GM18861 (cell line): ENCODE measurements around the gene TERB2.
"Not testable (repeated sequence)": the region's sequence is repeated elsewhere in the genome, so short reads cannot be mapped to it uniquely, and the experiment has no call there.

Source experiments
- ATAC-seq: cut with Tn5 transposase; IDR thresholded peaks from one replicate; pipeline ENCODE4 v1.9.1; 2021; ENCODE audit not compliant: unreplicated experiment

Gene TERB2

GRCh38 chr15:44956388-44956787 is at the start of gene TERB2:
Gene TERB2, plus strand, starts transcription at chr15:44956687. Its CDS starts 32 bp downstream, at chr15:44956719.
- ATAC-seq: no peak

- ATAC-seq: no peak
Observed at GRCh38 chr15:44909423-44909822, 47.1 kb upstream of the TERB2 start.

- ATAC-seq: no peak
Observed at GRCh38 chr15:44910981-44911625, 45.4 kb upstream of the TERB2 start.

GRCh38 chr15:44912186-44912585 is 44.3 kb upstream of the TERB2 start:
- ATAC-seq: not testable (repeated sequence)

GRCh38 chr15:44912974-44913448 is 43.5 kb upstream of the TERB2 start:
- not testable (repeated sequence) for ATAC-seq

GRCh38 chr15:44918136-44918535 is 38.4 kb upstream of the TERB2 start:
- ATAC-seq: no peak

- not testable (repeated sequence) for ATAC-seq
Observed at GRCh38 chr15:44928658-44929057, 27.8 kb upstream of the TERB2 start.

GRCh38 chr15:44930283-44930682 is 26.2 kb upstream of the TERB2 start:
- ATAC-seq: not testable (repeated sequence)

GRCh38 chr15:44958302-44958701 is 1.8 kb downstream of the TERB2 start:
- ATAC-seq: not testable (repeated sequence)

GRCh38 chr15:44968475-44968874 is 12.0 kb downstream of the TERB2 start:
- no peak for ATAC-seq

GRCh38 chr15:44971036-44971435 is 14.5 kb downstream of the TERB2 start:
- ATAC-seq: no peak

GRCh38 chr15:44976183-44976582 is 19.7 kb downstream of the TERB2 start:
- ATAC-seq: not testable (repeated sequence)

- ATAC-seq: not testable (repeated sequence)
Observed at GRCh38 chr15:44977781-44978180, 21.3 kb downstream of the TERB2 start.

GRCh38 chr15:44979617-44980339 is 23.3 kb downstream of the TERB2 start:
- ATAC-seq: not testable (repeated sequence)

GRCh38 chr15:44984144-44984543 is 27.7 kb downstream of the TERB2 start:
- not testable (repeated sequence) for ATAC-seq

GRCh38 chr15:44986346-44987055 is 30.0 kb downstream of the TERB2 start:
- ATAC-seq: not testable (repeated sequence)

- not testable (repeated sequence) for ATAC-seq
Observed at GRCh38 chr15:44987711-44988110, 31.2 kb downstream of the TERB2 start.

GRCh38 chr15:44988184-44988869 is 31.8 kb downstream of the TERB2 start:
- not testable (repeated sequence) for ATAC-seq

GRCh38 chr15:44988870-44989219 is 32.4 kb downstream of the TERB2 start:
- not testable (repeated sequence) for ATAC-seq

GRCh38 chr15:44997632-44998031 is 41.1 kb downstream of the TERB2 start:
- ATAC-seq: not testable (repeated sequence)

GRCh38 chr15:44999105-44999504 is 42.6 kb downstream of the TERB2 start:
- no peak for ATAC-seq
